CD4-positive, alpha-beta T cell treated with Interferon alpha-2 for 1 hour (primary cell): ENCODE results near the gene GSG1L.

Experiments
- DNase-seq, 2 donors: peaks; one replicate each; pipeline ENCODE4 v3.0.0-alpha.2; 2020 to 2022

The GSG1L gene

GRCh38 chr16:27932542-27933135 is 130.9 kb downstream of the GSG1L start:
- no peak for DNase-seq

GRCh38 chr16:27929818-27930217 is 133.7 kb downstream of the GSG1L start:
- no peak for DNase-seq

- no peak for DNase-seq
Observed at GRCh38 chr16:27928542-27928941, 135.0 kb downstream of the GSG1L start.

- DNase-seq = no peak
Observed at GRCh38 chr16:27927266-27927901, 136.1 kb downstream of the GSG1L start.

- DNase-seq = no peak
Observed at GRCh38 chr16:27925612-27926011, 137.9 kb downstream of the GSG1L start.

- no peak for DNase-seq
Observed at GRCh38 chr16:27924411-27925118, 138.9 kb downstream of the GSG1L start.

- DNase-seq = no peak
Observed at GRCh38 chr16:27923751-27924150, 139.8 kb downstream of the GSG1L start.

- no peak for DNase-seq
Observed at GRCh38 chr16:27922433-27922832, 141.1 kb downstream of the GSG1L start.

GRCh38 chr16:27921134-27921533 is 142.4 kb downstream of the GSG1L start:
- DNase-seq = no peak

- DNase-seq = no peak
Observed at GRCh38 chr16:27920391-27920891, 143.1 kb downstream of the GSG1L start.

- no peak for DNase-seq
Observed at GRCh38 chr16:27918755-27919154, 144.8 kb downstream of the GSG1L start.

GRCh38 chr16:27917949-27918348 is 145.6 kb downstream of the GSG1L start:
- no peak for DNase-seq

GRCh38 chr16:27911486-27911885 is 152.0 kb downstream of the GSG1L start:
- no peak for DNase-seq

GRCh38 chr16:27907457-27907972 is 156.0 kb downstream of the GSG1L start:
- no peak for DNase-seq

- DNase-seq = no peak
Observed at GRCh38 chr16:27906883-27907282, 156.6 kb downstream of the GSG1L start.

GRCh38 chr16:27903046-27903655 is 160.4 kb downstream of the GSG1L start:
- DNase-seq = no peak

GRCh38 chr16:27902551-27902950 is 161.0 kb downstream of the GSG1L start:
- no peak for DNase-seq

GRCh38 chr16:27901956-27902355 is 161.6 kb downstream of the GSG1L start:
- DNase-seq = no peak

GRCh38 chr16:27899736-27900135 is 163.8 kb downstream of the GSG1L start:
- DNase-seq = no peak

- no peak for DNase-seq
Observed at GRCh38 chr16:27894386-27894785, 169.1 kb downstream of the GSG1L start.

- no peak for DNase-seq
Observed at GRCh38 chr16:27892879-27893278, 170.6 kb downstream of the GSG1L start.

GRCh38 chr16:27890866-27891265 is 172.6 kb downstream of the GSG1L start:
- no peak for DNase-seq

- no peak for DNase-seq
Observed at GRCh38 chr16:27890006-27890405, 173.5 kb downstream of the GSG1L start.
